GM21825 (cell line): ENCODE data around the gene JMJD8.
"Not testable (repeated sequence)": the region's sequence is repeated elsewhere in the genome, so short reads cannot be mapped to it uniquely, and the experiment has no call there.

Experiments
- ATAC-seq: cut with Tn5 transposase; IDR thresholded peaks from one replicate; pipeline ENCODE4 v1.9.1; 2021; ENCODE audit warnings: mild to moderate bottlenecking, moderate library complexity; ENCODE audit not compliant: unreplicated experiment

The JMJD8 gene

DNA sequence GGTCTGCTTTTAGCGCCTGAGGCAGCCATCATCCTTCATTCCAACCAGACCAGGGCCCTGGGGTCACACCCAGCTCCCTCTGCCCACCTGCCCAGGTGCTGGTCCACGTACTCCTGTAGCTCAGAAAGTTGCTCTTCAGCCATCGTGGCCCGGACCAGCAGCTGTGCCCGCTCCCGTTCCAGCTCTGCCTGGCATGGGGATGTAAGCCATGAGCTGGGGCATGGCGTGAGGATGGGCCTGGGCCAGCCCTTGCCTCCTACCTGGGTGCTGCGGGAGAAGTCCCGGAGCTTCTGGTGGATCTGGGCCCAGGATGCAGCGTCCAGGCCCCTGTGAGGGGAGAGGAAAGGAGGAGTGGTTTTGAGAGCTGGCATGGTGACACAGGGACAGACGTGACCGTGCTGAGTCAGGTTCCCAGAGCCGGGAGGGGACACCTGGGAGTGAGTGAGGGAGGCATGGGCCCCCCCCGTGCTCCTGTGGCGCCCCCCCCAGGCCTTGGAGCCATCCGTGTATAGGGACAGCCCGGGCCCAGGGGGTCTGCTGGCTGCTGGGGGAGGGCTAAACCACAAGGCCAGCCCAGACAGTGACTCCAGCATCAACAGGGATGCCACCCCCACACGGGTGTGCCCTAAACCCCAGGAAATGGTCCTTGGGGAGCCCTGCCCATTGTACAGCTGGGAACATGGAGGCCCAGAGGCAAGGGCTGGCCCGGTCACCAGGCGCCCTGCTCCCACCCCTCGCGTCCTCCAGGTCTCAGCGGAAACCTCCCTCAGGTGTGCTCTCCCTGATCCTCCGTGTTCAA is 38.9 kb upstream of the JMJD8 start:
- ATAC-seq = no peak

DNA sequence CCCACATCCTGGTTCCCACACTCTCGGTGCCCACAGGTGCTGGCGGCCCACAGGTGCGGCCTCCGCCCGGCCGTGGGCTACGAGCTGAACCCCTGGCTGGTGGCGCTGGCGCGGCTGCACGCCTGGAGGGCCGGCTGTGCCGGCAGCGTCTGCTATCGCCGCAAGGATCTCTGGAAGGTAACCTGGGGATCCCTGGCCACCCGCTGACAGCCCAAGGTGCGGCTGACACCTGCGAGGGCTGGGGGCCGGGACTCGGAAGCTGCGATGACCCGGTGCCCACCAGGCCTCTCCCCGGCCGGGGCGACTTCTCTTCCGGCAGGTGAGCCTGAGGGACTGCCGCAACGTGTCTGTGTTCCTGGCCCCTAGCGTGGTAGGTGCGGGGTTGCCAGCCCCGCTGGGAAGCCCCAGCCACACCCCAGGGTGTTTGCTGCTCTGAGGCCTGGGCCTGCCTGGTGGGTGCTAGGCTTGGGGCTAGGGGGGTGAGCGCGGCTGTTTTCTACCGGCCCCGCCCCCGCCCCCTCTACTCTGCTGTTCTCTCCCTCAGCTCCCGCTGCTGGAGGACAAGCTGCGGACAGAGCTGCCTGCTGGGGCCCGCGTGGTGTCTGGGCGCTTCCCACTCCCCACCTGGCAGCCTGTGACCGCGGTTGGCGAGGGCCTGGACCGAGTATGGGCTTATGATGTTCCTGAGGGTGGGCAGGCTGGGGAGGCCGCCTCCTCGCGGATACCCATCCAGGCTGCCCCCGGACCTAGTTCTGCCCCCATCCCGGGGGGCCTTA is 37.8 kb upstream of the JMJD8 start:
- no peak for ATAC-seq

DNA sequence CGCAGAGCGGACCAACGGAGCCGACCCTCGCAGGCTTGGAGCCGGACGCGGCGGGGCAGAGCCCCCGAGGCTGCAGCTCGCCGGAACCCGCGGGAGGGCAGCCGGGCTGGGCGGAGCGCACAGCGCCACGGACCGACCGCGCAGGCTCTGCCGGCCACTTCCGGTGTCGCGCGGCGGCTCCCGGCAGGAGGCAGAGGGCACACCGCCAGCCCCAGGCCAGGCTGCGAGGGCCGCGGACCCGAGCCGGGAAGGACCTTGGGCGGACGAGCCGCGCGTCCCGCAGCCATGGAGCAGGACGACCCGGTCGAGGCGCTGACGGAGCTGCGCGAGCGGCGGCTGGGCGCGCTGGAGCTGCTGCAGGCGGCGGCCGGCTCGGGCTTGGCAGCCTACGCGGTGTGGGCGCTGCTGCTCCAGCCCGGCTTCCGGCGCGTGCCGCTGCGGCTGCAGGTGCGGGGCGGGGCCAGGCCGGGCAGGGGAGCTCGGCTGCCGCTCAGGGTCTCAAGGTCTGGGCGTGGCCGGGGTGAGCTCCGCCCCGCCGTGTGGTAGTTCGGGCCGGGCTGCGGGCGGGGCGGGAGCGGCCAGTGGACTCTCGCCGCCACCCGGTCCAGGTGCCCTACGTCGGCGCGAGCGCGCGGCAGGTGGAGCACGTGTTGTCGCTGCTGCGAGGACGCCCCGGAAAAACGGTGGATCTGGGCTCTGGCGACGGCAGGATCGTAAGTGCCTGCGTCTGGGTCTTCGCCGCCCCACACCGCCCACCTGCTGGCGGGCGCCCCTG is 37.0 kb upstream of the JMJD8 start, which contains the start of gene ANTKMT:
Gene ANTKMT (plus strand): TSS at position 157 of the 775 bp plus-strand sequence. CDS start 129 bp downstream, at position 286.
- ATAC-seq = peak; percentile 53

DNA sequence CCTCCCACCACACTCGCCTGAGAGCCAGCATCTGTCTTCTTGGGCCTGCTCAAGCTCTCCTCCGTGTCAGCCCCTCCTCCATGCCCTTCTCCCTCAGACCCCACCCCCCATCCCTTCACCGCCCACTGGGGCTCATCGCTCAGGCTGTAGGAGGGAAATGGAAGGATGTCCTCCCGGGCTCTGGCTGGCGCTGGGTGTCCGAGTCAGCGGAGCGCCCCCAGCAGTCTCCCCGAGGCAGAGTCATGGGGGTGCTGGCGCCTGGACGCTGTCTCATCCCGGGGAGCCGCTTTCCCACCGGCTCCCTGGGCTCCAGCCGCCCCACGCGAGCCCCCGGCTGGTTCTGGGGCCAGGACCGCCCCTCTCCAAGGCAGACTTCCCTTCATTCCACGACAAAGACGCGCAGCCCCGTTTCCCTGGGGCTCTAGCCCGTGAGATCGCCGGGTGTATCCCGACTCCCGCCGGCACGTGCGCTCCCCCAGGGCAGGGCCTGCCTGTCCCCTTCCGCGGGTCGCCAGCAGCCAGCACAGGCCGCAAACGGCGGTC is 36.4 kb upstream of the JMJD8 start:
- peak; percentile 23 for ATAC-seq

DNA sequence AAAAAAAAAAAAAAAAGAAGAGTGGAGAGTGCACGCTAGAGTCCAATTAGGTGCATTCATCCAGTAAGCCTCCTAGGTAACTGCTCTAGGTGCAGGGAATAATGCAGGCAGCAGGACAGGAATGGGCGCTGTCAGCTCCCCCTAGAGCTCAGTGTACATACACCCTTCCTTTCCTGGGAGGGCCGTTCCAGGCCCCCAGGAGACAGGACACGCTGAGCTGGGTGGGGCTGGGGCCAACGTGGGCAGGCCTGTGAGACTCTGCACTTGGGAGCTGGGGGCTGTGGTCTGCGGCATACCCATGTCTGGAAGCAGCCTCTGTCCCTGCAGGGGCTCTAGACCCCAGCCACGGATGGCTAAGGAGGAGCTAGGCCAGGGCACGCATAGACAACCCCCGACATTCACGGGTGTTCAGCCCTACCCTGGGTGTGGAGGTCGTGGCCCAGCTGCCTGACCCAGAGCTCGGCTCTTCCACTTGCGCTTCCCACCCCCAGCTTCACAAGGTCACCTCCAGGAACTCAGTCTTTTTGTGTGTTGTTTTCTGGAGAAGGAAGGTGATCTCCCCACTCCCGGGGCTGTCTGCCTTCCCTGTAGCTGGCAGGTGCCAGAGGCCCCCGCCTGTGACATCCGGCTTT is 35.8 kb upstream of the JMJD8 start:
- no peak for ATAC-seq

DNA sequence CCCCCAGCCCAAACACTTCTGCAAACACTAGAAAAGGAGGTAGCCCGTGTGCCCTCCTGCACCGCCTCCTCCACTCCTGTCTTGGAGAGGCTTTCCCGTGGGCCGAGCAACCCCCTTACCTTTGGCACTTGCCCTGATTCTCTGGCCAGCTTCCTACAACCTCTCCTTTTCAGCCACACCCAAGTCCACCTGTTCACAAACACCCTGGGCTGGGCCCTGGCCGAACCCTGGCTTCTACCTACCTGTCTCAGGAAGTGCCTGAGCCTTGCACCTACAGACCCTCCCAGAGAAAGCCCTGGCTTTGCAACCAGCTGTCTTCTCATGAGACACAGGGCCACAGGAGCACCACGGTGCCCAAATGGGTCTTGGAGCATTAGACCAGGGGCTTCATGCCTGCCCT is 34.8 kb upstream of the JMJD8 start:
- ATAC-seq = no peak

DNA sequence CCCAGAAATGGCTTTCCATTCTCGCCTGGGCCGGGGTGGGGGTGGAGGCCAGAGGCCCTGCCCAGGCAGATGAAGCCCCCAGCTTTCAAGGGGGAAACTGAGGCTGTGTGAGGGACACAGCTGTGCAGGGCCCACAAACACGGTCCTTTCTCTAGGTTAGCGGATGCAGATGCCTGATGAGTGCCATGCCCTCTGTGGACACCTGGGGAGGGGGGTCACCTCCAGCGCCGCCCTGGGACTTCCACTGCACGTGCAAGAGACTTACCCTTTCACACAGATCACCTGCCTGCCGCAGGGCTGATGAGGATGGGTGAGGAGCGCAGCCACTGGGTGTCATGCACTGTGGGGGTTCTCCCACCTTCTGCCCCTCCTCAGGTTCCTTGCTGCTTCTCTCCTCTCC is 34.3 kb upstream of the JMJD8 start:
- ATAC-seq = no peak

DNA sequence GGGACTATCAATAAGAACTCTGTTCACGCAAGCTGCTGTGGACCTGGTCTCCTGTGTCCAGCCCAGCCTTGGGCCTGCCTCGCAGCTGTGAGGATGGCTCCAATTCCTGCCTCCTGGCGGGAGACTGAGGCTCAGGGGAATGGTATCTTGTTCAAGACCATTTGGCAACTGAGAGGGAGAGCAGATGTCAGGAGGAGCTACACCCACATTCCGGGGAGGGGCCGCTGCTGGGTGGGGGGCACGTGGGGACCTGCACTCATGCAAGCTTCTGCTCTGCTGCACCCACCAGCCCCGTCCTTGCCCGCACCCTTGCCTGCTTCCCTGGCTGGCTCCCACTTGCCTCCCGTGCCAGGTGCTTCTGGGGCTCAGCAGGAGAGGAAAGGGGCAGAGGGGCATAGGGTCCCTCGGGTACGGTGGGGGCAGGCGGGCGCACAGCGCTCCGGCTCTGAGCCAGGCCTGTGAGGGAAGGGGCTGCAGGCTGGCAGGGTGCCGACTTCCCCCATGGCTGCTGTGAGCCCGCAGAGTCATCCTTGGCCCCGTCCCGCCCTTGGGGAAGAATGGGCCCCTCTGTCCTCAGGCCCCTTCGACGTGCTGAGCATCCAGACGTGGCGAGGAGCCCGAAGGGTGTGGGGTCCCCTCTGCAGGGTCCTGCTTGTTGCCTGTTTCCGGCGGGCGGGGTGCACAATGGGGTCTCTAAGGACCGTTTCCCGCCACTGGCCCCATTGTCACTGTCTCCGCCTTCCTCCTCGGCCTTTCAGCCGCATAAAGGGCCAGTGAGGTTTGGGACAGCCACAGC is 33.5 kb upstream of the JMJD8 start:
- ATAC-seq = no peak

DNA sequence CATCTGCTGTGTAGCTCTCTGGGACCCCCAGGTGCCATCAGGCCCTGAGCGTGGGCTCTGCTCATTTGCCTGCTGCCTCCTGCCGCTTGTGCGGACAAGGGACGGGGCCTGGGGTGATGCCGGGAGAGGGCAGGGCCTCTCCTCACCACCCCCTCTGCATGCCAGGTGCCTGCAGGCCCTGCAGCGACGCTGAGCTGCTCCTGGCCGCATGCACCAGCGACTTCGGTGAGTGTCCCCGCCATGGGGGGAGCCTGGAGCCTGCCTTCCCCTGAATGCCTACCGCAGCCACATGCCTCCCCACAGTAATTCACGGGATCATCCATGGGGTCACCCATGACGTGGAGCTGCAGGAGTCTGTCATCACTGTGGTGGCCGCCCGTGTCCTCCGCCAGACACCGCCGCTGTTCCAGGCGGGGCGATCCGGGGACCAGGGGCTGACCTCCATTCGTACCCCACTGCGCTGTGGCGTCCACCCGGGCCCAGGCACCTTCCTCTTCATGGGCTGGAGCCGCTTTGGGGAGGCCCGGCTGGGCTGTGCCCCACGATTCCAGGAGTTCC is 32.7 kb upstream of the JMJD8 start:
- ATAC-seq = no peak

DNA sequence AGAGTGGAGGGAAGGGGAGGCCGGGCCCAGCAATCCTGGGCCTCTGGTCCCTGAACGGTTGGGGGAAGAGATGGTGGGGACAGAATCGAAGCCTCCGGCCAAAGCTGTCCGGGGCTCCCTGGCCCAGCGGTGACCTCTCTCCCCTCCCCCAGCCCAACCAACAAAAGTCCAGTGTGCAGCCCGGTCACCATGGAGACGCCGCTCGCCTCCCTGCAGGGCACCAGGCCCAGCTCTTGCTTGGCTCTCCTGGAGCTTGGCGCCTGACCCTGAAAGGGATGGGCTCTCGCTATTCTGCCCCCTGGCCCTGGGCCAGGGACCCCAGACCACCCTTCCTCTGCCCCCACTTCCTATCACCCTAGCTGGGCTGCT is 32.0 kb upstream of the JMJD8 start:
- no peak for ATAC-seq

DNA sequence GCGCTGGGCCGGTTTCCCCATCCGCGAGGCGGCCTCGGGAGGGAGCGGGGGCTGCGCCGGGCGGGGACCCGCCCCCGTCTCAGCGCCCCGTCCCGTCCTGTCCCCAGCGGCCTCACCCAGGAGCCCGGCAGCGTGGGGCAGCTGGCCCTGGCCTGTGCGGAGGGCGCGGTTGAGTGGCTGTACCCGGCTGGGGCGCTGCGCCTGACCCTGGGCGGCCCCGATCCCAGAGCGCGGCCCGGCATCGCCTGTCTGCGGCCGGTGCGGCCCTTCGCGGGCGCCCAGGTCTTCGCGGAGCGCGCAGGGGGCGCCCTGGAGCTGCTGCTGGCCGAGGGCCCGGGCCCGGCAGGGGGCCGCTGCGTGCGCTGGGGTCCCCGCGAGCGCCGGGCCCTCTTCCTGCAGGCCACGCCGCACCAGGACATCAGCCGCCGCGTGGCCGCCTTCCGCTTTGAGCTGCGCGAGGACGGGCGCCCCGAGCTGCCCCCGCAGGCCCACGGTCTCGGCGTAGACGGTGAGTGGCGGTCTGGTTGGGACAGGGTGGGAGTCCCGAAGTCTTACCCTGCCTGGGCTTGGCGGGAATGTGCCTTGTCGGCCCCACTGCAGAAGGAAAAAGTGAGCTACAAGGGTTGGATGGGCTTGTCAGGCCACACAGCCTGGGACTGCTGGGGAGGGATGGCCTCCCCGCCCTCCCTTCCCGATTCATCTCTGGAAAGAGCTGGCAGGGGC is 31.5 kb upstream of the JMJD8 start:
- no peak for ATAC-seq

DNA sequence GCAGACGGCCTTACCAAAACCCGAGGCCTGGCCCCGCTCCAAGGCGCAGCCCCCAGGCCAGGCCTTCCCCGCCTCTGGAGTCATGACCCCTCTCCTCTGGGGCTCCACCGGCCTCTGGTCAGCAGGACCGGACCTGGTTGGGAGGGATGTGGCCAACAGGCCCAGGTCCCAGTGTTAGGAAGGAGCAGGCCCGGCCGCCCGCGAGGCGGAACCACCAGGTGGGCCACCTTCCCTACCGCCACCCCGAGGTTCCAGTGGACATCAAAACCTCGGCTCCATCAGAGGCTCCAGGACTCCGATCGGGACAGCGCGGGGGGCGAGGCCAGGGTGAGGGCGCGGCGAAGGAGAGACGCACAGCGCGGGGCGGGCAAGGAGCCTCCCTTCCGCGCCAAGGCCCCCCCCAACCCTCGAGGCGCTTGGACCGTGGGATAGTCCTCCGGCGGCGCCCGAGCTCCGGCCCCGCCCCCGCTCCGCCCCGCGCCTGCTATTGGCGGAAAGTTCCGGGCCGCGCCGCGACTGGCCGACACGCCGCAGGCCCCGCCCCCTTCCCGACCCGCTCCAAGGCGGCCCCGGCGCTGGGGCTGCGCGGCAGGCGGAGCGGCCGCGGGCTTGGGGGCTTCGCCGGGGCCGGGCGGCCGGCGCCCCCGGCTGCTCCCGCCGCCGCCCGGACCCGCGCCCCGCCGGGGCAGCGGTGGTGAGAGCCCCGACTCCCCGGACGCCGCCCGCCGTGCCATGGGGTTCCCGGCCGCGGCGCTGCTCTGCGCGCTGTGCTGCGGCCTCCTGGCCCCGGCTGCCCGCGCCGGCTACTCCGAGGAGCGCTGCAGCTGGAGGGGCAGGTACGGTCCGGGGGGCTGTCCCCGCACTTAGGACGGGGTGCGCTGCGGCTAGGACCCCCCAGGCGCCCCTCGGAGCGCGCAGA is 30.7 kb upstream of the JMJD8 start, which contains the start of gene METRN:
Gene METRN (plus strand): TSS at position 561 of the 919 bp plus-strand sequence. CDS start 172 bp downstream, at position 733.
- peak; percentile 67 for ATAC-seq

DNA sequence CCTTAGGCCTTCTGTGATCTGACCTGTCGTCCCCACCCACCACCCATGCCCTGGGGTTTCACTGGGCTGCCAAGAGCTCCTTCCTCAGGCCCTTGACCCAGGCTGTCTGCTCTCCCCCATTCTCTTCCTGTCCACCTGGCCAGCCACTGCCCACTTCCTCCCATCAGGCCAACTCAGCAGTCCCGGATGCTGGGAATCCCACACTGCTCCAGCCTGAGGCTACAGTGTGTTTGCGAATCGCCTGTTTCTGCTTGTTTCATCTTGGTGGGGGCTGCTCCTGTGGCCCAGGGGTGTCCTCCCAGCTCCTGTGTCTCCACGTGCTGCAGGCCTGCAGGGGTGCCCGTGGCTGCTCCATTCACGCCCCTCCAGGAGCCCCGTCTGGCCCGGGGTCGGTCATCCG is 29.9 kb upstream of the JMJD8 start:
- no peak for ATAC-seq

DNA sequence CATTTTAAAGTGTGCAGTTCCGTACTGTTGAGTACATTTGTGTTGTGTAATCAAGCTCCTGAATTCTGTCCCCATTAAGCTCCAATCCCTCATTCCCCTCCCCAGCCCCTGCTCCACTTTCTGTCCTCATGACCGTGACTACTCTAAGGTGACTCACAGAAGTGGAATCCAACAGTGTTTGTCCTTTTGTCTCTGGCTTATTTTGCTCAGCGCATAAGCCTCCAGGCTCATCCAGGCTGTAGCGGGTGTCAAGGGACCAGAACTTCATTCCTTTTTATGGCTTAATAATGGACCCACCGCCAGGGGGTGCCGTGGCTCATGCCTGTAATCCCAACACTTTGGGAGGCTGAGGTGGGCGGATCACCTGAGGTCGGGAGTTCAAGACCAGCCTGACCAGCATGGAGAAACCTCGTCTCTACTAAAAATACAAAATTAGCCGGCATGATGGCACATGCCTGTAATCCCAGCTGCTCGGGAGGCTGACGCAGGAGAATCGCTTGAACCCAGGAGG is 28.7 kb upstream of the JMJD8 start:
- not testable (repeated sequence) for ATAC-seq

DNA sequence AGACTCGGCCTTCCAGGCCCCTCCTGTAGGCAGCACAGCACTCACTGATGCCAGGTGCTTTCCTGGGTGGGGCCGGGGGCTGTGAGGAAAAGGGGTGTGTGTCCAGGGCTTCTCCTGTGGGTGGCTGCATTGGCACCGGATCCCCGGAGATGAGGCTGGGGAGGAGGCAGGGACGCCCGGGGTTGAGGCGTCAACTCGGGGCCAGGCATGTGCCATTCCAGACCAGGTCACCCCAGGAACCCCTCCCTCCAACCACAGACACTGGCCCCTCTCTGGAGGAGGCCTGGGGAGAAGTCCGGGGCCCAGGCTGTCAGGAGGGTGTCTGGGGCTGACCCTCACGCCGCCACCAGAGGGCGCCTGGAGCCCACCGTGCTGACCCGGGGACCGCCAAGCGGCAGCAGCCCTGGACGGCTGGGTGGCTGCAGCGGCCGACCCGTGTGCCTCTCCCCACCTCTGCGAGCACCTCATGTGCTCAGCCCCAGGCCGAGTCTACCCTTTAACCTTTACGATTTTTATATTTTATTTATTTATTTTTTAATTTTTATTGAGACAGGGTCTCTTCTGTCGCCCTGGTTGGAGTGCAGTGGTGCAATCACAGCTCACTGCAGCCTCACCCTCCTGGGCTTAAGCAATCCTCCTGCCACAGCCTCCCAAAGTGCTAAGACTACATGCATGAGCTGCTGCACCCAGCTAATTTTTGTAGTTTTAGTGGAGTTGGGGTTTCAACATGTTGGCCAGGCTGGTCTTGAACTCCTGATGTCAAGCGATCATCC is 27.6 kb upstream of the JMJD8 start:
- no peak for ATAC-seq

DNA sequence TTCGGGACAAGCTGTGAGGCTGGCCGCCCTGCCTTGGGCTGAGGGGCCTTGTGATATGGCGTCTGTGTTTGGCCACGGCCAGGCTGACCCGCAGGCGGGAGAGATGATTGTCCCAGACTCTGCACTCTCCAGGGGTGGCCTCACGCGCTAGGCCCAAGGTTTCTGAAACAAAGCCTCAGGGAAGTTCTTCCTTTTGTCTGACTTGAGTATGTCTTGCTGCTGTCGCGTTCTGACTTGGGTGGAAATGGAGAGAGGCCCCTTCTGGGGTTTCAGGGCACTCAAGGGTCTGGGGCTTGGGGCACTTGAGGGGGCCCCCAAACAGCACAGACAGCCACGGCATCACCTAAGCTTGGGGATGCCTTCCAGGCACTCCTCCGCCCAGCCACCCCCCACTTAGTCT is 26.9 kb upstream of the JMJD8 start:
- ATAC-seq = no peak
